Mesenchymal stem cell (in vitro differentiated cells and primary cell): Measurements from ENCODE around the gene ARL8A.

Experiments used
- DNase-seq: peaks from one replicate; pipeline ENCODE4 v3.0.0-alpha.2; 2013
- H2AFZ ChIP-seq: one replicate; pipeline ENCODE4 v1.6.1; 2013; ENCODE audit warnings: low read depth, mild to moderate bottlenecking, control low read depth, inconsistent platforms, low read length, moderate library complexity
- H2AK5ac ChIP-seq: 2 replicates; pipeline ENCODE4 v1.6.1; 2013; ENCODE audit warnings: low read length, moderate library complexity, mild to moderate bottlenecking, inconsistent platforms; ENCODE audit not compliant: severe bottlenecking
- H2BK120ac ChIP-seq: one replicate; pipeline ENCODE4 v1.6.1; 2013; ENCODE audit warnings: low read depth, mild to moderate bottlenecking, inconsistent platforms, low read length, moderate library complexity
- H2BK12ac ChIP-seq, 2 experiments: one replicate each; pipeline ENCODE4 v1.6.1; 2013; ENCODE audit warnings: inconsistent platforms in 2 of 2, low read length in 2 of 2, mild to moderate bottlenecking in 2 of 2, moderate library complexity in 2 of 2, control low read depth in 1 of 2
- H2BK15ac ChIP-seq: one replicate; pipeline ENCODE4 v1.6.1; 2013; ENCODE audit warnings: mild to moderate bottlenecking, low read depth, inconsistent platforms; ENCODE audit not compliant: poor library complexity, severe bottlenecking
- H2BK5ac ChIP-seq: 2 replicates; pipeline ENCODE4 v1.6.1; 2013; ENCODE audit warnings: low read depth, mild to moderate bottlenecking, low read length, control low read depth, inconsistent platforms; ENCODE audit not compliant: poor library complexity, severe bottlenecking
- H3K14ac ChIP-seq, 2 experiments: one replicate each; pipeline ENCODE4 v1.6.1; 2013; ENCODE audit warnings: inconsistent platforms in 2 of 2, low read length in 2 of 2, control low read depth in 1 of 2, mild to moderate bottlenecking in 1 of 2, moderate library complexity in 1 of 2
- H3K18ac ChIP-seq, 2 experiments: one replicate each; pipeline ENCODE4 v1.6.1; 2013; ENCODE audit warnings: inconsistent platforms in 2 of 2, low read length in 2 of 2, control low read depth in 1 of 2, low read depth in 1 of 2, mild to moderate bottlenecking in 1 of 2
- H3K23ac ChIP-seq, 2 experiments: one replicate each; pipeline ENCODE4 v1.6.1; 2013; ENCODE audit warnings: inconsistent platforms in 2 of 2, low read length in 2 of 2, mild to moderate bottlenecking in 2 of 2, moderate library complexity in 2 of 2, control low read depth in 1 of 2
- H3K27ac ChIP-seq: 2 replicates; pipeline ENCODE4 v1.5.1; 2013; ENCODE audit warnings: mild to moderate bottlenecking, moderate library complexity, low read length, control low read depth, inconsistent platforms; ENCODE audit not compliant: poor library complexity, severe bottlenecking
- H3K27me3 ChIP-seq, 2 experiments: 2 replicates each; pipeline versions ENCODE4 v1.6.1 to v1.7.0; 2013; ENCODE audit warnings: low read length in 2 of 2, mild to moderate bottlenecking in 2 of 2, moderate library complexity in 2 of 2, control low read depth in 1 of 2, inconsistent platforms in 1 of 2; ENCODE audit not compliant: control insufficient read depth in 1 of 2, insufficient read depth in 1 of 2
- H3K36me3 ChIP-seq, 2 experiments: 2 replicates each; pipeline versions ENCODE4 v1.6.1 to v1.7.0; 2013; ENCODE audit warnings: low read length in 2 of 2, control low read depth in 1 of 2, inconsistent platforms in 1 of 2, low read depth in 1 of 2, mild to moderate bottlenecking in 1 of 2; ENCODE audit not compliant: insufficient read depth in 2 of 2, control insufficient read depth in 1 of 2
- H3K4ac ChIP-seq, 2 experiments: one replicate each; pipeline ENCODE4 v1.6.1; 2013; ENCODE audit warnings: inconsistent platforms in 2 of 2, low read length in 2 of 2, mild to moderate bottlenecking in 2 of 2, moderate library complexity in 2 of 2, control low read depth in 1 of 2, low read depth in 1 of 2
- H3K4me1 ChIP-seq: 2 replicates; pipeline ENCODE4 v1.6.1; 2013; ENCODE audit warnings: low read depth, low read length, control low read depth; ENCODE audit not compliant: control insufficient read depth, insufficient read depth
- H3K4me2 ChIP-seq: 2 replicates; pipeline ENCODE4 v1.6.1; 2013; ENCODE audit warnings: low read length, mild to moderate bottlenecking, inconsistent platforms; ENCODE audit not compliant: poor library complexity, severe bottlenecking
- H3K4me3 ChIP-seq, 2 experiments: 2 replicates each; pipeline versions ENCODE4 v1.5.1 to v1.7.0; 2013; ENCODE audit warnings: low read length in 2 of 2, mild to moderate bottlenecking in 2 of 2, control low read depth in 1 of 2, low read depth in 1 of 2; ENCODE audit not compliant: insufficient read depth in 1 of 2
- H3K79me1 ChIP-seq: replicated peaks from 2 replicates; pipeline ENCODE4 v1.6.1; 2013; ENCODE audit warnings: mild to moderate bottlenecking, control low read depth, low read length, inconsistent platforms; ENCODE audit not compliant: poor library complexity, severe bottlenecking
- H3K9ac ChIP-seq: 2 replicates; pipeline ENCODE4 v1.7.0; 2013; ENCODE audit warnings: mild to moderate bottlenecking, low read length, moderate library complexity
- H3K9me3 ChIP-seq: 2 replicates; pipeline ENCODE4 v1.7.0; 2013; ENCODE audit warnings: mild to moderate bottlenecking, low read length; ENCODE audit not compliant: control insufficient read depth
- H4K8ac ChIP-seq: one replicate; pipeline ENCODE4 v1.6.1; 2013; ENCODE audit warnings: inconsistent platforms, mild to moderate bottlenecking, low read length, moderate library complexity
- H4K91ac ChIP-seq: one replicate; pipeline ENCODE4 v1.6.1; 2013; ENCODE audit warnings: mild to moderate bottlenecking, low read length, inconsistent platforms
- WGBS: methylation state at CpG from one replicate; pipeline ENCODE4 v1.1.7; 2013; ENCODE audit warnings: mixed read lengths; 5-methylcytosine and 5-hydroxymethylcytosine counted together

Gene ARL8A

DNA sequence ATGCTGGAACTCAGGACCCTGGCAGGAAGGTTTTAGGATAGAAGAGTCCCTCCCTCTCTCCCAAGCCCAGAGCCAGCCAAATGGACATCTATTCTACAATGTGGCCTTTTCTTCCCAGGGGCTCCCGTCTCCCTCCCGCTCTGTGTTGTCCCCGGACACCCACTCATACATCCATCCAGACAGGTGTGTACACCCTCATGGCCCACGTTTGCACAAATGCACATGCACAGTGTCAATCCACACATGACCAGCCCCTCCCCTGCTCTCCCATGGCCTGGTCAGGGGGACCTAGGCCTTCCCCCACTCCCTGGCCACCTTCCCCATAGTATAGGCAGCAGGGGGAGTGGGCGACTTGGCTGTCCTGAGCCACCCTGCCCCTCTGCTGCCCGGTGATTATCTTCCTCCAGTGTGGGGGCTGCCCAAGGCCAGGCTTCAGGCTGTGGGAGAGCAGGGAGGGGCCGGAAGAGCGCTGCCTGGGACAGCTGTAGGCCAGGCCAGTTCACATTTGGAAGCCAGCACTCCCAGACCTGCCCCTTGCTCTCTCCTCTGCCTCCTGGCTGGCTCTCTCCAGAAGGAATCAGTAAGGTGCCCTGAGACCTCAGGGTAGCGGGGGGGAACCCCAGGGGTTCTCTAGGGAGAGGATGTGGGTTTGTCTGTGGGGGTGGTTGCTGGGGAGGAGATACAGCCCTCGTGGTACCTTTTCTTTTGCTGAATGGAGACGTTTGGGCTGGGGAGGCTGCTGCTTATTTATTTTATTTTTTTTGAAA lies 19.9 kb upstream of the ARL8A start:
- Histone ChIP-seq H3K27ac (no peak overlapping the region), H4K91ac (no peak overlapping the region), H2AK5ac (no peak overlapping the region), H2BK120ac (no peak overlapping the region), H4K8ac (no peak overlapping the region), H3K4me1 (peaks cover 7% of the 10 kb centered on the region), H2BK15ac (no peak overlapping the region), H3K14ac (no peak overlapping the region), H2BK12ac (no peak overlapping the region), H3K9me3 (no peaks in the 10 kb centered on the region), H2BK5ac (no peak overlapping the region), H3K9ac (no peak overlapping the region), H3K27me3 (peaks cover 3 to 64% of the 10 kb centered on the region in 2 experiments), H3K23ac (no peak overlapping the region), H2AFZ (no peak overlapping the region), H3K4me3 (no peak overlapping the region), H3K18ac (no peak overlapping the region), H3K4ac (no peak overlapping the region), H3K79me1 (no peaks in the 10 kb centered on the region), H3K36me3 (no peaks in the 10 kb centered on the region), H3K4me2 (no peak overlapping the region)
- 77% methylated on average over 10 of the region's 11 CpGs for WGBS
- DNase-seq = no peak

DNA sequence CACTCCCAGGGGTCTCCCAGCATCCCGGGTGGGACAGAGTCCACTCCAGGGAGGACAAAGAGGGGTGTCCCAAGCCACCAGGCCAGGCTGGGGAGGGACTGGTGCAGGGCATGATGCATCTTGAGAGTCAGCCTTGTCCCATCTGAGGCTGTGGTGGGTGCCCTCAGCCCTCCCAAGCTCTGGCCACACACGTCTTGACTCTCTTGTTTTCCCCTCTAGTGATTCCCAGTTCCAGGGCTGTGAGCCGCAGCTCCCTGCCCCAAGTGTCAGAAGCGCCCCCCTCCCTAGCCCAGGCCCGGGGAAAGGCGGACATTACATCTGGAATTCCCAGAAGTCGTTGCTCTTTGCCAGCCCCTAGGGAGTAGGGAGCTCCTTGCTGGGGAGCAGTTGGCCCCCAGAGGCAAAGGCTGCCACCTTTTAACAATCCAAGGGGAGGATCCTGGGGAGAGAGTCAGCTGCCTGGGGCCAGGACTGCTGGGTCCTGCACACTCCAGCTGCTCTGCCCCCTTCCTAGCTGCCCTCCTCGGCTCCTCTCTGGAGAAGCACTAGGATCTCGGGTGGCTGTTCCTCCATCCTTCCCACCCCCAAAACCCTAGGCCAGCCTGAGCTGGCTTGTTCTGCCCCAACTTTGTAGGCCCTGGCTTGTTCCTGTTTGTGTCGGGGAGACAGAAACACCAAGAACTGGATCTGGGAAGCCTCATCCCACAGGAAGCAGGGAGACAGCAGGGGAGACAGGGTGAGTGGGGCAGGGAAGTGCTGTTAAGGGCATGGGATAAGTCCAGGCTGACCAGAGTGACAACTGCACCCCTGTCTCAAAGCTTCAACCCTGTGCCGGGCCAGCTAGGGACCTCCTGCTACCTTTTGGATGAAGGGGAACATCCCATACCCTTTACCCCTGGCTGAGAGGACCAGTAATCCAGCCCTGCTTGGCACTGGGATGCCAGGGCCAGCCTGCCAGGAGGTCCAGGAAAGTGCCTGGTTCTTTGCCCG lies 19.0 kb upstream of the ARL8A start:
- Histone ChIP-seq H2BK5ac (no peak overlapping the region), H3K18ac (no peak overlapping the region), H3K27ac (no peak overlapping the region), H3K9me3 (no peaks in the 10 kb centered on the region), H3K4me3 (no peak overlapping the region), H2BK120ac (no peak overlapping the region), H2BK12ac (no peak overlapping the region), H3K27me3 (peaks cover 0 to 68% of the 10 kb centered on the region in 2 experiments), H2AK5ac (no peak overlapping the region), H3K36me3 (no peaks in the 10 kb centered on the region), H4K8ac (no peak overlapping the region), H3K4me1 (peaks cover 7% of the 10 kb centered on the region), H2AFZ (no peak overlapping the region), H3K14ac (no peak overlapping the region), H4K91ac (no peak overlapping the region), H2BK15ac (no peak overlapping the region), H3K23ac (no peak overlapping the region), H3K9ac (no peak overlapping the region), H3K79me1 (no peaks in the 10 kb centered on the region), H3K4me2 (no peak overlapping the region), H3K4ac (no peak overlapping the region)
- 69% methylated on average over 12 of the region's 12 CpGs for WGBS
- DNase-seq = no peak

DNA sequence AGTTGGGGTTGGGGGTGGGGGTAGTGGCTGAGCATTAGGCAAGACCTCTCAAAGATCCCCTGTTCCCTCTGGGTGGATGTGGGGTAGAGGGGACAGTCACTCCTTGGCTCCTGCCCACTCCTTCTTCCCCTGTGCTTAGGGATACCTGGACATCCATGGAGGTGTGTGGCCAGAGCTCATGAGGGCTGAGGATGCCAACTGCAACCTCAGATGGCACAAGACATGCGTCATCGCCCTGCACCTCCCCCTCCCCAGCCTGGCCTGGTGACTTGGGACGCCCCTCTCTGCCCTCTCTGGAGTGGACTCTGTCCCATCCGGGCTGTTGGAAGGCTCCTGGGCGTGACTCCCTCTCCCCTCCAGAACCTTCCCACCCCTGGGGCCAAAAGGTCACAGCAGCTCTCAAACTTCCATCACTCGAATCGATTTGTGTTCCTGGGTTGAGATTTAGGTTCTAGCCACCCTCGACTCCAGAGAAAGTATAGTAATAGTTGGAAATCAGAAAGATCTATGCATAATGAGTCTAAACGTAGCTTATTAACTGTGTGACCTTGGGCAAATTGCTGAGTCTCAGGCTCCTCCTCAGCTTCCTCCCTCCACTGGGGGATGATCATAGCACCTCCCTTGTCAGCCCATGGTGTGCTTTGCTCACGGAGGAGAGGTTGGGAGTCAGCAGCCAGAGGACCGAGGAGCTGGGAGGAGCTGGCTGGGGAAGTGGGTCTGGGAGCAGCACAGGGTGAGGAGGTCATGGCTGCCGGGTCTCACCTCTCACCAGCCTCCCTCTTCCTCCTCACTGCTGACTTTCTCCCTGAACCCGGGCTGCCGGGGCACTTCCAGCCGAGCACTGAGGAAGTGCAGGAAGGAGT lies 18.1 kb upstream of the ARL8A start:
- H2BK15ac ChIP-seq = no peak overlapping the region
- no peak overlapping the region for H2BK12ac ChIP-seq
- H3K4me1 ChIP-seq = peaks cover 7% of the 10 kb centered on the region
- H3K27ac ChIP-seq = no peak overlapping the region
- no peak for DNase-seq
- peaks cover 0 to 70% of the 10 kb centered on the region in 2 experiments for H3K27me3 ChIP-seq
- no peak overlapping the region for H3K14ac ChIP-seq
- no peak overlapping the region for H3K18ac ChIP-seq
- H4K91ac ChIP-seq = no peak overlapping the region
- H4K8ac ChIP-seq = no peak overlapping the region
- 63% methylated on average over 11 of the region's 15 CpGs for WGBS
- H3K79me1 ChIP-seq = no peaks in the 10 kb centered on the region
- no peak overlapping the region for H2AK5ac ChIP-seq
- H3K23ac ChIP-seq = no peak overlapping the region
- H3K9ac ChIP-seq = no peak overlapping the region
- no peak overlapping the region for H2AFZ ChIP-seq
- no peaks in the 10 kb centered on the region for H3K9me3 ChIP-seq
- H3K36me3 ChIP-seq = no peaks in the 10 kb centered on the region
- H3K4me2 ChIP-seq = no peak overlapping the region
- no peak overlapping the region for H2BK5ac ChIP-seq
- no peak overlapping the region for H3K4ac ChIP-seq
- H3K4me3 ChIP-seq = no peak overlapping the region
- H2BK120ac ChIP-seq = no peak overlapping the region
